Measurements from ENCODE around the gene EID3.

DNA sequence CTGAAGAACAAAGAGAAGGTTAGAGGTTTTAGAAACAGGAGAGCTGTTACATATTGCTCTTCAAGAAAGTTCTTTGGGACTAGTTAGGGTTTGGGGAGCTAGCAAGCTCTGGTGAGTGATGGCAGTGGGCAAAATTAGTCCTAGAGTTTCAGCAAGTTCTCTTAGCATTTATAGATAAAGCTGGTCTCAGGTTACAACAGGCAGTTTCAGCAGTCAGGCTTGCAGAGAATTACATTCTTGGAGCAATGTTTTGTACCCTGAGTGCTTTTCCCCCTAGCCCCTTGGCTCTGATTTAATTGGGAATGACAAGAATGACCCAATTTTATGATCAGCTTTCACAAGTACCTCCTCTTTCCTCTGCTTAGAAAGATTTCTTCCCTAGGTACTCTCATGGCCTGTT lies 21.4 kb upstream of the EID3 start:
- TF ChIP-seq, protein P1, sequence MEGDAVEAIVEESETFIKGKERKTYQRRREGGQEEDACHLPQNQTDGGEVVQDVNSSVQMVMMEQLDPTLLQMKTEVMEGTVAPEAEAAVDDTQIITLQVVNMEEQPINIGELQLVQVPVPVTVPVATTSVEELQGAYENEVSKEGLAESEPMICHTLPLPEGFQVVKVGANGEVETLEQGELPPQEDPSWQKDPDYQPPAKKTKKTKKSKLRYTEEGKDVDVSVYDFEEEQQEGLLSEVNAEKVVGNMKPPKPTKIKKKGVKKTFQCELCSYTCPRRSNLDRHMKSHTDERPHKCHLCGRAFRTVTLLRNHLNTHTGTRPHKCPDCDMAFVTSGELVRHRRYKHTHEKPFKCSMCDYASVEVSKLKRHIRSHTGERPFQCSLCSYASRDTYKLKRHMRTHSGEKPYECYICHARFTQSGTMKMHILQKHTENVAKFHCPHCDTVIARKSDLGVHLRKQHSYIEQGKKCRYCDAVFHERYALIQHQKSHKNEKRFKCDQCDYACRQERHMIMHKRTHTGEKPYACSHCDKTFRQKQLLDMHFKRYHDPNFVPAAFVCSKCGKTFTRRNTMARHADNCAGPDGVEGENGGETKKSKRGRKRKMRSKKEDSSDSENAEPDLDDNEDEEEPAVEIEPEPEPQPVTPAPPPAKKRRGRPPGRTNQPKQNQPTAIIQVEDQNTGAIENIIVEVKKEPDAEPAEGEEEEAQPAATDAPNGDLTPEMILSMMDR (IDR thresholded peaks at IDR 0.05) = no peak
- no peak for TF ChIP-seq POLR2A (IDR thresholded peaks at IDR 0.05)
